HepG2 (cell line): ENCODE results near the gene PRR33. TPM values are rescaled to one million over a fixed set of nuclear protein-coding genes. Genes with fewer than 3 reads are reported as not detected.
A peak's percentile ranks its signal among the peaks of the same experiment; 100 is the strongest.

Experiments
- CTCF ChIP-seq: sonication (generic); formaldehyde crosslinking; IDR thresholded peaks from 2 replicates; pipeline ENCODE4 v1.5.0; 2020; ENCODE audit warnings: mild to moderate bottlenecking, missing genetic modification reagents, moderate library complexity
- FOXA3 ChIP-seq: IDR thresholded peaks from 2 replicates; pipeline ENCODE4 v1.6.1; 2016; ENCODE audit warnings: missing genetic modification reagents, missing compliant biosample characterization
- IKZF5 ChIP-seq: IDR thresholded peaks from 2 replicates; pipeline ENCODE4 v1.6.1; 2018; ENCODE audit warnings: missing genetic modification reagents, mild to moderate bottlenecking, missing compliant biosample characterization
- NR3C1 ChIP-seq: sonication (generic); formaldehyde crosslinking; IDR thresholded peaks from 2 replicates; pipeline ENCODE4 v1.4.0; 2020; ENCODE audit warnings: missing genetic modification reagents
- PAX8 ChIP-seq: sonication (generic); formaldehyde crosslinking; IDR thresholded peaks from 2 replicates; pipeline ENCODE4 v1.8.0; 2022; ENCODE audit warnings: mild to moderate bottlenecking, missing genetic modification reagents, borderline replicate concordance
- POGK ChIP-seq: sonication (generic); formaldehyde crosslinking; conservative IDR thresholded peaks from 2 replicates; pipeline ENCODE4 v1.8.0; 2022; ENCODE audit warnings: mild to moderate bottlenecking, moderate library complexity, missing genetic modification reagents
- RNF2 ChIP-seq: fragments of 450-650 bp; conservative IDR thresholded peaks from 2 replicates; pipeline ENCODE4 v1.6.1; 2016; ENCODE audit warnings: low read depth
- SAP130 ChIP-seq: IDR thresholded peaks from 2 replicates; pipeline ENCODE4 v1.6.1; 2016; ENCODE audit warnings: low read depth
- SMC3 ChIP-seq: IDR thresholded peaks from 2 replicates; pipeline ENCODE4 v1.6.1; 2011; ENCODE audit warnings: low read length, improper control_type of control experiment
- SOX6 ChIP-seq, 2 experiments: fragments of 450-650 bp in 1 of 2; sonication (generic) in 1 of 2; formaldehyde crosslinking in 1 of 2; IDR thresholded peaks; 2 replicates each; pipeline versions ENCODE4 v1.4.0 to v1.6.1; 2017 to 2020; ENCODE audit warnings: antibody characterized with exemption in 1 of 2, mild to moderate bottlenecking in 1 of 2, missing genetic modification reagents in 1 of 2
- TFDP2 ChIP-seq: sonication (generic); formaldehyde crosslinking; IDR thresholded peaks from 2 replicates; pipeline ENCODE4 v1.4.0; 2020; ENCODE audit warnings: missing genetic modification reagents
- XRCC5 ChIP-seq: fragments of 200-400 bp; formaldehyde crosslinking; optimal IDR thresholded peaks from 2 replicates; pipeline ENCODE3; 2017; ENCODE audit warnings: mild to moderate bottlenecking, low read length
- ZBTB7A ChIP-seq: sonication (generic); formaldehyde crosslinking; IDR thresholded peaks from 2 replicates; pipeline ENCODE4 v1.8.0; 2022; ENCODE audit warnings: mild to moderate bottlenecking, missing genetic modification reagents
- ZFP41 ChIP-seq: sonication (generic); formaldehyde crosslinking; IDR thresholded peaks from 2 replicates; pipeline ENCODE4 v1.4.0; 2020; ENCODE audit warnings: mild to moderate bottlenecking, missing genetic modification reagents, borderline replicate concordance
- ZNF296 ChIP-seq: sonication (generic); formaldehyde crosslinking; conservative IDR thresholded peaks from 2 replicates; pipeline ENCODE4 v1.5.0; 2020; ENCODE audit warnings: mild to moderate bottlenecking, missing genetic modification reagents
- ZNF687 ChIP-seq: sonication (generic); formaldehyde crosslinking; IDR thresholded peaks from 2 replicates; pipeline ENCODE4 v1.5.1; 2020; ENCODE audit warnings: mild to moderate bottlenecking, missing genetic modification reagents, moderate library complexity
- ZSCAN31 ChIP-seq: sonication (generic); formaldehyde crosslinking; IDR thresholded peaks from 2 replicates; pipeline ENCODE4 v1.5.0; 2020; ENCODE audit warnings: low read depth, mild to moderate bottlenecking, missing genetic modification reagents
- polyA plus RNA-seq, 8 experiments: library from polyadenylated mRNA; depleted of rRNA in 3 of 8; stranded (reverse) in 7 of 8; unstranded in 1 of 8; fragments of >200 nt; fragmentation: Illumina TruSeq in 4 of 8; extraction: Trizol in 4 of 8; gene quantifications; 2 replicates each; pipeline versions ENCODE4 v1.2.1 to v1.2.3, GENCODE V29; 2011 to 2016; ENCODE audit warnings: low read depth in 4 of 8, missing spikeins in 1 of 8, mixed read lengths in 1 of 8; ENCODE audit not compliant: insufficient read depth in 1 of 8
- total RNA-seq, 5 experiments: library from RNA; depleted of rRNA; stranded (reverse); fragments of >200 nt; fragmentation: Illumina TruSeq; extraction: Trizol; gene quantifications; 2 replicates each; pipeline ENCODE4 v1.2.3, GENCODE V29; 2016; ENCODE audit warnings: low read depth in 1 of 5

PRR33 gene
- total and polyA plus RNA-seq, 2 of the 13 experiments (the other 11 are each of a cell fraction or from before 2014, with no cell fraction given) = not detected

- TF ChIP-seq POGK (CRISPR knock-in tag) (0 out of 2 replicates have a peak, but pooled peaks have one; percentile 38), XRCC5 (peak; percentile 73), NR3C1 (CRISPR knock-in tag) (no peak), ZSCAN31 (CRISPR knock-in tag) (no peak), TFDP2 (CRISPR knock-in tag) (no peak), PAX8 (no peak), CTCF (CRISPR knock-in tag) (peak; percentile 97), SMC3 (peak; percentile 46; the same call in 1 of the 2 replicates), ZNF687 (CRISPR knock-in tag) (peak; percentile 72), SAP130 (CRISPR knock-in tag) (peak; percentile 18; the same call in 1 of the 2 replicates), ZBTB7A (CRISPR knock-in tag) (peak; percentile 62; the same call in 1 of the 2 replicates), FOXA3 (CRISPR knock-in tag) (0 out of 2 replicates have a peak, but pooled peaks have one; percentile 28), RNF2 (0 out of 2 replicates have a peak, but pooled peaks have one; percentile 26), ZNF296 (no peak), SOX6 (IDR thresholded peaks at IDR 0.05) (no peak), SOX6 (CRISPR knock-in tag; IDR thresholded peaks at IDR 0.05) (no peak), IKZF5 (0 out of 2 replicates have a peak, but pooled peaks have one; percentile 44), ZFP41 (CRISPR knock-in tag) (no peak)
These were observed 9.1 kb downstream of the PRR33 start (continued) for GRCh38 chr11:1882265-1883238.
